ENCODE results near the gene RNF208. TPM values are rescaled to one million over a fixed set of nuclear protein-coding genes. Genes with fewer than 3 reads are reported as not detected.

RNF208 gene
- total and polyA plus RNA-seq, 9 of the 15 experiments (the other 6 are each of a cell fraction or from before 2014, with no cell fraction given): 0.15 to 6.9 (median 0.50) TPM; not detected in 2

- TF ChIP-seq HDAC1 (IDR thresholded peaks at IDR 0.05) (peak in 1 of 2 experiments; percentile 95; a peak in 2 of 4 replicates), ZNF217 (CRISPR knock-in tag; IDR thresholded peaks at IDR 0.05) (no peak), BRCA1 (IDR thresholded peaks at IDR 0.05) (no peak), BRCA1 (CRISPR knock-in tag; IDR thresholded peaks at IDR 0.05) (no peak), C11orf30 (IDR thresholded peaks at IDR 0.05; ENCODE audit: low read depth) (peak; percentile 100), FOXK1 (CRISPR knock-in tag; IDR thresholded peaks at IDR 0.05; ENCODE audit: borderline replicate concordance) (0 out of 2 replicates have a peak, but pooled peaks have one; percentile 40), RBM34 (IDR thresholded peaks at IDR 0.05; ENCODE audit: borderline replicate concordance, insufficient read depth, low read length) (no peak), MTF1 (CRISPR knock-in tag; IDR thresholded peaks at IDR 0.05; ENCODE audit: borderline replicate concordance) (no peak), MTA3 (IDR thresholded peaks at IDR 0.05; ENCODE audit: borderline replicate concordance) (peak; percentile 79), HNRNPK (IDR thresholded peaks at IDR 0.05; ENCODE audit: low read depth, low read length, poor library complexity, severe bottlenecking) (no peak), FOXA3 (CRISPR knock-in tag; conservative IDR thresholded peaks at IDR 0.05 in 1 of 2, IDR thresholded peaks at IDR 0.05 in 1 of 2) (no peak), CBFA2T2 (conservative IDR thresholded peaks at IDR 0.05) (no peak), L3MBTL2 (IDR thresholded peaks at IDR 0.05) (peak; percentile 72), TARDBP (IDR thresholded peaks at IDR 0.05) (peak; percentile 71; the same call in 1 of the 2 replicates), HSF4 (CRISPR knock-in tag; IDR thresholded peaks at IDR 0.05; ENCODE audit: borderline replicate concordance) (no peak), REST (IDR thresholded peaks at IDR 0.05; ENCODE audit: borderline replicate concordance) (peak; percentile 82), REST (CRISPR knock-in tag; IDR thresholded peaks at IDR 0.05; ENCODE audit: low read depth) (0 out of 2 replicates have a peak, but pooled peaks have one; percentile 29)
- TF ChIP-seq, protein P1, sequence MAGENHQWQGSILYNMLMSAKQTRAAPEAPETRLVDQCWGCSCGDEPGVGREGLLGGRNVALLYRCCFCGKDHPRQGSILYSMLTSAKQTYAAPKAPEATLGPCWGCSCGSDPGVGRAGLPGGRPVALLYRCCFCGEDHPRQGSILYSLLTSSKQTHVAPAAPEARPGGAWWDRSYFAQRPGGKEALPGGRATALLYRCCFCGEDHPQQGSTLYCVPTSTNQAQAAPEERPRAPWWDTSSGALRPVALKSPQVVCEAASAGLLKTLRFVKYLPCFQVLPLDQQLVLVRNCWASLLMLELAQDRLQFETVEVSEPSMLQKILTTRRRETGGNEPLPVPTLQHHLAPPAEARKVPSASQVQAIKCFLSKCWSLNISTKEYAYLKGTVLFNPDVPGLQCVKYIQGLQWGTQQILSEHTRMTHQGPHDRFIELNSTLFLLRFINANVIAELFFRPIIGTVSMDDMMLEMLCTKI (IDR thresholded peaks at IDR 0.05; ENCODE audit: partially characterized antibody): no peak
- TF ChIP-seq, protein P2, sequence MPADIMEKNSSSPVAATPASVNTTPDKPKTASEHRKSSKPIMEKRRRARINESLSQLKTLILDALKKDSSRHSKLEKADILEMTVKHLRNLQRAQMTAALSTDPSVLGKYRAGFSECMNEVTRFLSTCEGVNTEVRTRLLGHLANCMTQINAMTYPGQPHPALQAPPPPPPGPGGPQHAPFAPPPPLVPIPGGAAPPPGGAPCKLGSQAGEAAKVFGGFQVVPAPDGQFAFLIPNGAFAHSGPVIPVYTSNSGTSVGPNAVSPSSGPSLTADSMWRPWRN (IDR thresholded peaks at IDR 0.05; ENCODE audit: low read depth): no peak
Observed at GRCh38 chr9:137188490-137189296, 33.3 kb downstream of the RNF208 start, which contains the start of the genes ANAPC2 and SSNA1 (continued).

All from K562 (cell line).